Spinal cord (tissue), 10 donors: Measurements from ENCODE around the gene SERPINA1. TPM values are rescaled to one million over a fixed set of nuclear protein-coding genes. Genes with fewer than 3 reads are reported as not detected.

Source experiments
- DNase-seq, 6 donors: peaks; one replicate each; pipeline versions ENCODE4 v3.0.0 to v3.0.0-alpha.2; 2013 to 2015; ENCODE audit warnings: low spot score in 6 of 6, low read depth in 4 of 6
- H3K27ac ChIP-seq: one replicate; pipeline ENCODE4 v1.5.1; 2013; ENCODE audit warnings: low read depth, low read length, control low read depth
- H3K27me3 ChIP-seq: one replicate; pipeline ENCODE4 v1.6.1; 2013; ENCODE audit warnings: low read length; ENCODE audit not compliant: control insufficient read depth, insufficient read depth
- H3K36me3 ChIP-seq: one replicate; pipeline ENCODE4 v1.6.1; 2013; ENCODE audit warnings: low read length; ENCODE audit not compliant: control insufficient read depth, insufficient read depth
- H3K4me1 ChIP-seq: one replicate; pipeline ENCODE4 v1.6.1; 2013; ENCODE audit warnings: low read length; ENCODE audit not compliant: control insufficient read depth, insufficient read depth
- H3K4me3 ChIP-seq: one replicate; pipeline ENCODE4 v1.5.1; 2013; ENCODE audit warnings: low read depth, low read length, control low read depth
- H3K9me3 ChIP-seq: one replicate; pipeline ENCODE4 v1.6.1; 2013; ENCODE audit warnings: low read length; ENCODE audit not compliant: control insufficient read depth, insufficient read depth
- WGBS: methylation state at CpG from one replicate; pipeline ENCODE4 v1.1.5; 2013; ENCODE audit warnings: missing lambda C conversion rate; ENCODE audit not compliant: insufficient coverage; 5-methylcytosine and 5-hydroxymethylcytosine counted together
- polyA plus RNA-seq, 2 donors: library from polyadenylated mRNA; unstranded; fragments of 120-200 nt; gene quantifications; one replicate each; pipeline ENCODE4 v1.2.1, GENCODE V29; 2013; ENCODE audit not compliant: insufficient read length in 2 of 2
- total RNA-seq, 2 donors: library from RNA; depleted of rRNA in 1 of 2; stranded (reverse); fragments of 120-200 nt in 1 of 2; fragments of >200 nt in 1 of 2; gene quantifications; one replicate each; pipeline versions ENCODE4 v1.2.3 to v1.2.4, GENCODE V29; 2013 to 2014
- donor health status: healthy.

The SERPINA1 gene
- total and polyA plus RNA-seq, 4 donors, result 3.8 to 8.6 (median 6.3) TPM

GRCh38 chr14:94342334-94342934 lies 46.0 kb downstream of the SERPINA1 start:
- H3K27ac ChIP-seq, result no peak overlapping the region

GRCh38 chr14:94341656-94342333 lies 46.6 kb downstream of the SERPINA1 start:
- no peaks in the 10 kb centered on the region for H3K4me1 ChIP-seq
- no peak overlapping the region for H3K4me3 ChIP-seq
- no peaks in the 10 kb centered on the region for H3K9me3 ChIP-seq
- peak in 1 of 6 donors; percentile 4 for DNase-seq
- no peaks in the 10 kb centered on the region for H3K36me3 ChIP-seq
- peak overlapping the region; percentile 29 for H3K27ac ChIP-seq
- 69% methylated on average over 5 of the region's 5 CpGs for WGBS
- no peaks in the 10 kb centered on the region for H3K27me3 ChIP-seq

More at GRCh38 chr14:94342334-94342934, 46.0 kb downstream of the SERPINA1 start:
- Histone ChIP-seq H3K4me1 (no peaks in the 10 kb centered on the region), H3K9me3 (no peaks in the 10 kb centered on the region), H3K27me3 (no peaks in the 10 kb centered on the region), H3K4me3 (no peak overlapping the region), H3K36me3 (no peaks in the 10 kb centered on the region)
- 86% methylated on average over 1 of the region's 2 CpGs for WGBS
- DNase-seq, result peak; percentile 13 to 91 (median 29)

GRCh38 chr14:94340533-94340932 lies 47.9 kb downstream of the SERPINA1 start:
- Histone ChIP-seq H3K27me3 (no peaks in the 10 kb centered on the region), H3K9me3 (no peaks in the 10 kb centered on the region), H3K4me1 (no peaks in the 10 kb centered on the region), H3K27ac (no peak overlapping the region), H3K36me3 (no peaks in the 10 kb centered on the region), H3K4me3 (no peak overlapping the region)
- DNase-seq, result no peak

- Histone ChIP-seq H3K4me3 (no peak overlapping the region), H3K27ac (no peak overlapping the region), H3K27me3 (no peaks in the 10 kb centered on the region), H3K9me3 (no peaks in the 10 kb centered on the region), H3K36me3 (no peaks in the 10 kb centered on the region), H3K4me1 (no peaks in the 10 kb centered on the region)
- DNase-seq, result no peak
- WGBS, result no CpG with 5 or more reads among the region's 2 CpGs
Measured at GRCh38 chr14:94338023-94338422, 50.4 kb downstream of the SERPINA1 start.

GRCh38 chr14:94337274-94337673 lies 51.1 kb downstream of the SERPINA1 start:
- H3K36me3 ChIP-seq, result no peaks in the 10 kb centered on the region
- no peak for DNase-seq
- H3K27ac ChIP-seq, result no peak overlapping the region
- H3K9me3 ChIP-seq, result no peaks in the 10 kb centered on the region
- no peaks in the 10 kb centered on the region for H3K27me3 ChIP-seq
- WGBS, result no CpG with 5 or more reads among the region's 6 CpGs
- no peak overlapping the region for H3K4me3 ChIP-seq
- H3K4me1 ChIP-seq, result no peaks in the 10 kb centered on the region

GRCh38 chr14:94334872-94335271 lies 53.5 kb downstream of the SERPINA1 start:
- no peak overlapping the region for H3K27ac ChIP-seq
- WGBS, result no CpG with 5 or more reads among the region's 4 CpGs

GRCh38 chr14:94332587-94332986 lies 55.8 kb downstream of the SERPINA1 start:
- H3K27me3 ChIP-seq, result no peaks in the 10 kb centered on the region
- H3K9me3 ChIP-seq, result no peaks in the 10 kb centered on the region
- no peaks in the 10 kb centered on the region for H3K4me1 ChIP-seq
- no peaks in the 10 kb centered on the region for H3K36me3 ChIP-seq
- no peak overlapping the region for H3K4me3 ChIP-seq
- DNase-seq, result no peak
- H3K27ac ChIP-seq, result no peak overlapping the region

More at GRCh38 chr14:94334872-94335271, 53.5 kb downstream of the SERPINA1 start:
- Histone ChIP-seq H3K36me3 (no peaks in the 10 kb centered on the region), H3K9me3 (no peaks in the 10 kb centered on the region), H3K4me1 (no peaks in the 10 kb centered on the region), H3K4me3 (no peak overlapping the region), H3K27me3 (no peaks in the 10 kb centered on the region)
- no peak for DNase-seq

- Histone ChIP-seq H3K4me1 (no peaks in the 10 kb centered on the region), H3K9me3 (no peaks in the 10 kb centered on the region), H3K27me3 (no peaks in the 10 kb centered on the region), H3K36me3 (no peaks in the 10 kb centered on the region), H3K27ac (no peak overlapping the region), H3K4me3 (no peak overlapping the region)
- no peak for DNase-seq
- WGBS, result 73% methylated on average over 5 of the region's 7 CpGs
Measured at GRCh38 chr14:94332063-94332583, 56.3 kb downstream of the SERPINA1 start.

- H3K27ac ChIP-seq, result no peak overlapping the region
- no peak for DNase-seq
- H3K36me3 ChIP-seq, result no peaks in the 10 kb centered on the region
- WGBS, result 87% methylated on average over 3 of the region's 5 CpGs
- H3K4me3 ChIP-seq, result no peak overlapping the region
- H3K27me3 ChIP-seq, result no peaks in the 10 kb centered on the region
- H3K9me3 ChIP-seq, result no peaks in the 10 kb centered on the region
- H3K4me1 ChIP-seq, result no peaks in the 10 kb centered on the region
Measured at GRCh38 chr14:94331462-94331861, 56.9 kb downstream of the SERPINA1 start.

- Histone ChIP-seq H3K4me1 (no peaks in the 10 kb centered on the region), H3K4me3 (no peak overlapping the region), H3K36me3 (no peaks in the 10 kb centered on the region), H3K27ac (no peak overlapping the region), H3K9me3 (no peaks in the 10 kb centered on the region), H3K27me3 (no peaks in the 10 kb centered on the region)
- DNase-seq, result no peak
- WGBS, result 63% methylated on average over 2 of the region's 2 CpGs
Measured at GRCh38 chr14:94330857-94331256, 57.5 kb downstream of the SERPINA1 start.
